Activated T-helper 1 cell treated with anti-CD3 and anti-CD28 coated beads, Interleukin-2, amount 50 U/mL, for 16 hours (primary cell): ENCODE data around the gene C5orf63.
"Not testable (repeated sequence)": the region's sequence is repeated elsewhere in the genome, so short reads cannot be mapped to it uniquely, and the experiment has no call there.

ENCODE experiments used
- DNase-seq, 2 donors: peaks; one replicate each; pipeline ENCODE4 v3.0.0-alpha.2; 2020; ENCODE audit warnings: low read depth in 1 of 2, low spot score in 1 of 2

C5orf63 gene

GRCh38 chr5:127038550-127038949 lies 34.8 kb downstream of the C5orf63 start:
- no peak for DNase-seq

GRCh38 chr5:127031863-127032232 lies 41.5 kb downstream of the C5orf63 start:
- no peak for DNase-seq

GRCh38 chr5:127031147-127031862 lies 42.0 kb downstream of the C5orf63 start:
- DNase-seq = peak in 1 of 2 donors; percentile 9

GRCh38 chr5:127030259-127031146 lies 42.8 kb downstream of the C5orf63 start, which contains the start of gene MARCHF3:
MARCHF3 (minus strand) TSS chr5:127030558; CDS start chr5:126918171, 112,387 bp downstream.
- DNase-seq = peak; percentile 75 to 90

DNA sequence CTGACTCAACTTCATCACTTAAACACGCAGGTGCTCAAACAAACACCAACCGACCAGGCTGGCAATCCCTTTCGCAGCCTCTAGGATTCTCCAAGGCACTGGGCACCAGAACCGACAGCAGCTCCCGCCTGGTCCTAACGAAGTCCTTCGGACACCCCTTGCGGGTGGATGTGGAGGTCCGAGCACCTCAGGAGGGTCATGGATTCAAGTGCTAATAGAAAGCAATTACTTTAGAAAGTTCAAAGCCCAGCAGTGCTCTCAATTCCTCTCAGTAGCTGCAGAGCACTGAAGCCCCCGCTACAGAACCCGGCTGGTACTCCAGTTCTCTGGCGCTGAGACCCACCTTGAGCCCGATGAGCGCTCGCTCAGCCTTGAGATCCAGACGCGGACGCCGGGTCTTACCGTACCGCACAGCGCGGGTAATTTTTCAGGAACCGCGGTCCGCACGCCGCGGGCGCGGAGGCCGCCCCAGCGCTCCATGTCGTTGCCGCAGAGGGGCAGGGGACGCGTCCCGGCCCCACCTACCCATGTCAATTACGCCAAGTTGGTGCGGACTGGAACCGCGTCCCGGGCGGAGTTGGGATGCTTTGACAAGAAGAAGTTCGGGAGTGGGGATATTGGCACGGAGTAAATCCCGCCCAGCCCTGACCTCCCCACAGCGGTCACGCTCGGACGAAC lies 43.6 kb downstream of the C5orf63 start:
- DNase-seq = peak; percentile 8 to 15

- no peak for DNase-seq
These were observed 44.4 kb downstream of the C5orf63 start for GRCh38 chr5:127028822-127029457.

GRCh38 chr5:127027539-127027938 lies 45.8 kb downstream of the C5orf63 start:
- no peak for DNase-seq

DNA sequence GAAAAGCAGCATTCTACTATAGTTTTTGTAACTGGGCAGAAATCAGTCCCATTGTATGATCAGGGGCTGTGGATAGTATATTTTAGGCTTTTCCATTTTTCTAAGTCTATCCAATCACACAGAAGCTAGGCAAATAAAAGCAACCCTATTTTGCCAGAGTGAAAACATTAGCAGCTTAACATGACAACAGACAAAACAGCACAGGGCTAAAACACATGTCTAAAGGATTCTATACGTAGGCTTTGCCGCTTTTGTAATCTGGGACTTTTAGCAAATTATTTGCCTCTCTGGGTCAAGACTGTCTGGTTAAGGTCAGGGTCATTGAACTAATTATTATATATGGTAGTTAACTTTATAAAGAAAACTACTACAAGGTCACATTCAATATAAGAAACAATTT lies 47.1 kb downstream of the C5orf63 start:
- DNase-seq = no peak

- no peak for DNase-seq
These were observed 47.8 kb downstream of the C5orf63 start for GRCh38 chr5:127025467-127025866.

DNA sequence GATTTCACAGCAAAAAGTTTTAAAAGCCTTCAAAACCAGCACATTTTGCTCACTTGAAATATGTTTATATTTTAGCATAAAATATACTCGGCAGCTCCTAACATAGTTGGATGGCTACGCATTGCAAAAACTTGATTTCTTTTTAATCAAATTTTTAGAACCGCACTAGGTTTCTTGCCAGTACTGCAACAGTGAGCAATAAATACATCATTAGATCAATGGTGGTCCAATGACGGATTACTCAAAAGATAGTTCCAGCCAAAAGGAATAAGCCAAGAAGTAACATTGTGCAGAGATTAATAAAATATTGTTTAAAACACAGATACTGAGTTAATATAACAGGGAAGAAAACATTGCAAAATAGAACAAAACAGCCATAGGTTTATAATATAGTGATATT lies 48.5 kb downstream of the C5orf63 start:
- DNase-seq = no peak

- not testable (repeated sequence) for DNase-seq
These were observed 49.6 kb downstream of the C5orf63 start for GRCh38 chr5:127023552-127024191.

DNA sequence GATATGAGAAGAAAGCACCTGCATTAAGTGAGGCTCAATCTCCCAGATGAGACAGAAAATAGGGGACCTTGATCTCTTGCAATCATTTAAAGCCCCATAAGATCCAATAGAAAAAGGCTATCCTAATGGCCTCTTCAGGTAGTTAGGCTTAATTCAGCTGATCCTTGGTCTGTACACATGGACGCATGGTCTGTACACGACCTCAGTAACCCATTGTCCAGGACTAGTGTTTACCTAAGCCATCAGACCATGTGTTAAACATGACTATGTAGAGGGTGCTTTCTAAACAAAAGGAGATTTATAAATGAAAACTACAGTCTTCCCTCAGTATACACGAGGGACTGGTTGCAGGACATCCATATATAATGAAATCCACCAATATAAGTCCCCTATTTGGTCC lies 50.5 kb downstream of the C5orf63 start:
- DNase-seq = no peak

DNA sequence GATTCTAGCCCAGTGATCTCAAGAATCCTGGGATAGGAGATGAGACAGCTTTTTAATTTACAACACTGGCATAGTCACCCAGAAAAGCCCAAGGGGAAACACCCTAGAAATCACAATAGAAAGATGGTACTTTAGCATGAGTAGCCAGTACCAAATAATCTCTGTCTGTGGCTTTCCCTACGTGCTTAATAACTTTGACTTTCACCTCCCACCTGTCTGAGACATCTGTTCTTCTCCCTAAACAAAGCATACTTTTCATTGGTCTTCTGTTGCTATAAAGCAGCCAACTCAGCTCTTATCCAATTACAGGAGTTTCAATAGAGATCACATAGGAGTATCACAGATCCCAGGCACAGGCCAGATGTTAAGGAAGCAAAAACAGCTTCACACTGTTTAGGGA lies 53.4 kb downstream of the C5orf63 start:
- no peak for DNase-seq

GRCh38 chr5:127016722-127017121 lies 56.6 kb downstream of the C5orf63 start:
- not testable (repeated sequence) for DNase-seq

DNA sequence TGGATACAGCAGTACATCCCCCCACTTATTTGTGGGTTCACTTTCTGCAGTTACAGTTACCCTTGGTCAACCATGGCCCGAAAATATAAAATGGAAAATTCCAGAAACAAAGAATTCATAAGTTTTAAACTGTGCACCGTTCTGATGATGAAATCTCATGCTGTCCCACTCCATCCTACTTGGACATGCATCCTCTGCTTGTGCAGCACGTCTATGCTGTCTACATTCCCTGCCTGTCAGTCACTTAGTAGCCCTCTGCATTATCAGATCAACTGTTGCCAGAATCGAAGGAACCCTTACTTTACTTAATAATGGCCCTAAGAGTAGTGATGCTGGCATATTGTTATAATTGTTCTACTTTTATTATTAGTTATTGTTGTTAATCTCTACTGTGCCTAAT lies 57.6 kb downstream of the C5orf63 start:
- no peak for DNase-seq

- DNase-seq = no peak
These were observed 58.7 kb downstream of the C5orf63 start for GRCh38 chr5:127014573-127014972.

DNA sequence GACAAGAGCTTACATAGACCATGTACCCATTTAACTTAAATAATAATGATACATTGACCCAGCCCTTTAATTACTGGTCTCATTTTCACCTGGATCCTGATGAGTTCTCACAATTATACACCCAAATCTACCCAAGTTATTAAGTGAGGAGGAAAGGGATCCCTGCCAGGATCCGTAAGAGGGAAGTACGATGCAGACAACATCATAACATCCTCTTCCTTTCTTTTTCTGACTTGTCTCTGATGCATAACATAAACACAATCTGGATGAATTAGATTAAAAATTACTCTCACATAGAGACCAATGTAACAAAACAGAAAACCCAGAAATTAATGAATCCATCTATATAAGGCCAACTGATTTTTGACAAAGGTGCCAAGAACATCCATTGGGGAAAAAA lies 59.9 kb downstream of the C5orf63 start:
- DNase-seq = no peak

GRCh38 chr5:127012916-127013315 lies 60.4 kb downstream of the C5orf63 start:
- DNase-seq = no peak

- no peak for DNase-seq
These were observed 61.2 kb downstream of the C5orf63 start for GRCh38 chr5:127011961-127012644.

GRCh38 chr5:127011153-127011552 lies 62.1 kb downstream of the C5orf63 start:
- DNase-seq = no peak
